Mesothelial cell of epicardium (in vitro differentiated cells): Measurements from ENCODE around the gene ZBED1. TPM values are rescaled to one million over a fixed set of nuclear protein-coding genes. Genes with fewer than 3 reads are reported as not detected.

Experiments
- DNase-seq, 2 experiments: peaks; one replicate each; pipeline ENCODE4 v3.0.0; 2021; ENCODE audit warnings: low spot score in 2 of 2; ENCODE audit not compliant: unreplicated experiment in 2 of 2
- H3K27ac Mint-ChIP-seq: 2 replicates; pipeline ENCODE4 v1.8.0; 2021; ENCODE audit warnings: mixed read lengths
- H3K27me3 Mint-ChIP-seq: 2 replicates; pipeline ENCODE4 v1.8.0; 2021; ENCODE audit warnings: low read depth, mixed read lengths
- H3K36me3 Mint-ChIP-seq: 2 replicates; pipeline ENCODE4 v1.8.0; 2021; ENCODE audit warnings: mixed read lengths
- H3K4me1 Mint-ChIP-seq: 2 replicates; pipeline ENCODE4 v1.8.0; 2021; ENCODE audit warnings: mixed read lengths
- H3K4me3 Mint-ChIP-seq: 2 replicates; pipeline ENCODE4 v1.8.0; 2021; ENCODE audit warnings: mild to moderate bottlenecking, moderate library complexity, mixed read lengths
- H3K9me3 Mint-ChIP-seq: 2 replicates; pipeline ENCODE4 v1.8.0; 2021; ENCODE audit warnings: mixed read lengths
- total RNA-seq: library from RNA; stranded (reverse); gene quantifications from 3 replicates; pipeline ENCODE4 v1.2.1, GENCODE V29; 2021
- TF ChIP-seq, protein P1 (sequence below): fragments of 200-600 bp; sonication (generic); IDR thresholded peaks from one replicate; pipeline ENCODE4 v1.5.0; 2021; ENCODE audit warnings: antibody characterized with exemption; ENCODE audit not compliant: unreplicated experiment

The ZBED1 gene
- total RNA-seq, 1 donor from 2014 or later = 46.3 TPM

DNA sequence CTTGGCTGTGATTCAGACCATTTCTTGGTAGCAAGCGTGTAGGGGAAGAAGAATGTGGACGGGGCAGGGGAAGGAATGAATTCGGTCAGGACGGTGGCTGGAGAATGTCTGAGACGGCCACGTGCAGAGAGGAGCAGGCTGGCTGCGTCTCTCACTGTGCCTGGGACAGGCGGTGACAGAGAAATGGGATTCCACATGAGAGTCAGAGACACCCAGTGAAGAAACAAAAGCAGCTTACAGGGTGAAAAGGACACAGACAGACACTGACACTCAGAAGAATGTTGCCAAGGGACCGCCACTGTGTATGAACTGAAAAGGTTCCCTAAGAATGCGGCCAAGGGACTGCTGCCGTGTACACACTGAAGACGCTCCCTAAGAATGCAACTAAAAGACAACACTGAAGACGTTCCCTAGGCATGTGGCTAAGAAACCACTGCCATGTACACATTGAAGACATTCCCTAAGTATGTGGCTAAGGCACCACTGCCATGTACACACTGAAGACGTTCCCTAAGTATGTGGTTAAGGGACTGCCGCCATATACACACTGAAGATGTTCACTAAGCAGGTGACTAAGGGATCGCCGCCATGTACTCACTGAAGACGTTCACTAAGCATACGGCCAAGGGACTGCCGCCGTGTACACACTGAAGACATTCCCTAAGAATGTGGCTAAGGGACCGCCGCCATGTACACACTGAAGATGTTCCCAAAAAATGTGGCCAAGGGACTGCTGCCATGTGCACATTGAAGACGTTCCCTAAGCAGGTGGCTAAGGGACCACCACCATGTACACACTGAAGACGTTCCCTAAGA is 49.1 kb downstream of the ZBED1 start:
- peaks cover 17% of the 10 kb centered on the region for H3K4me1 Mint-ChIP-seq
- DNase-seq = no peak
- H3K9me3 Mint-ChIP-seq = peaks cover 16% of the 10 kb centered on the region
- no peak overlapping the region for H3K4me3 Mint-ChIP-seq
- no peaks in the 10 kb centered on the region for H3K27me3 Mint-ChIP-seq
- peak overlapping the region; percentile 94 for H3K27ac Mint-ChIP-seq
- H3K36me3 Mint-ChIP-seq = peaks cover 23% of the 10 kb centered on the region
- TF ChIP-seq, protein P1, sequence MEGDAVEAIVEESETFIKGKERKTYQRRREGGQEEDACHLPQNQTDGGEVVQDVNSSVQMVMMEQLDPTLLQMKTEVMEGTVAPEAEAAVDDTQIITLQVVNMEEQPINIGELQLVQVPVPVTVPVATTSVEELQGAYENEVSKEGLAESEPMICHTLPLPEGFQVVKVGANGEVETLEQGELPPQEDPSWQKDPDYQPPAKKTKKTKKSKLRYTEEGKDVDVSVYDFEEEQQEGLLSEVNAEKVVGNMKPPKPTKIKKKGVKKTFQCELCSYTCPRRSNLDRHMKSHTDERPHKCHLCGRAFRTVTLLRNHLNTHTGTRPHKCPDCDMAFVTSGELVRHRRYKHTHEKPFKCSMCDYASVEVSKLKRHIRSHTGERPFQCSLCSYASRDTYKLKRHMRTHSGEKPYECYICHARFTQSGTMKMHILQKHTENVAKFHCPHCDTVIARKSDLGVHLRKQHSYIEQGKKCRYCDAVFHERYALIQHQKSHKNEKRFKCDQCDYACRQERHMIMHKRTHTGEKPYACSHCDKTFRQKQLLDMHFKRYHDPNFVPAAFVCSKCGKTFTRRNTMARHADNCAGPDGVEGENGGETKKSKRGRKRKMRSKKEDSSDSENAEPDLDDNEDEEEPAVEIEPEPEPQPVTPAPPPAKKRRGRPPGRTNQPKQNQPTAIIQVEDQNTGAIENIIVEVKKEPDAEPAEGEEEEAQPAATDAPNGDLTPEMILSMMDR = no peak

DNA sequence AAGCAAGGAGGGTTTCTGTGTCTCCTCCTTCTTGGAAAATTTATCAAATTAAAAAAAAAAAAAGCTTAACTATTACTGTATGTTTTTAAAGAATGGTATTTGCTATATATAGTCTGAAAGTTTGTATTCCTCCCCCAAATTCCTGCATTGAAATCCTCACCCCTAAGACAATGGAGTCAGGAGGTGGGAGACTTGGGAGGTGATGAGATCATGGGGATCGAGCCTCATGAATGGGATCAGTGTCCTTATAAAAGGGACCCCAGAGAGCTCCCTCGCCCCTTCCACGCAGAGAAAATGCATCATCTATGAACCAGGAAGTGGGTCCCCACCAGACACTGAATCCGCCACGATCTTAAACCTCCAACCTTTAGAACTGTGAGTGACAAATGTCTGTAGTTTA is 50.1 kb downstream of the ZBED1 start:
- TF ChIP-seq, protein P1 = no peak
- Mint-ChIP-seq H3K27me3 (no peaks in the 10 kb centered on the region), H3K4me3 (no peak overlapping the region), H3K36me3 (peaks cover 28% of the 10 kb centered on the region), H3K27ac (peak overlapping the region; percentile 72), H3K9me3 (peaks cover 21% of the 10 kb centered on the region), H3K4me1 (peaks cover 17% of the 10 kb centered on the region)
- DNase-seq = no peak

DNA sequence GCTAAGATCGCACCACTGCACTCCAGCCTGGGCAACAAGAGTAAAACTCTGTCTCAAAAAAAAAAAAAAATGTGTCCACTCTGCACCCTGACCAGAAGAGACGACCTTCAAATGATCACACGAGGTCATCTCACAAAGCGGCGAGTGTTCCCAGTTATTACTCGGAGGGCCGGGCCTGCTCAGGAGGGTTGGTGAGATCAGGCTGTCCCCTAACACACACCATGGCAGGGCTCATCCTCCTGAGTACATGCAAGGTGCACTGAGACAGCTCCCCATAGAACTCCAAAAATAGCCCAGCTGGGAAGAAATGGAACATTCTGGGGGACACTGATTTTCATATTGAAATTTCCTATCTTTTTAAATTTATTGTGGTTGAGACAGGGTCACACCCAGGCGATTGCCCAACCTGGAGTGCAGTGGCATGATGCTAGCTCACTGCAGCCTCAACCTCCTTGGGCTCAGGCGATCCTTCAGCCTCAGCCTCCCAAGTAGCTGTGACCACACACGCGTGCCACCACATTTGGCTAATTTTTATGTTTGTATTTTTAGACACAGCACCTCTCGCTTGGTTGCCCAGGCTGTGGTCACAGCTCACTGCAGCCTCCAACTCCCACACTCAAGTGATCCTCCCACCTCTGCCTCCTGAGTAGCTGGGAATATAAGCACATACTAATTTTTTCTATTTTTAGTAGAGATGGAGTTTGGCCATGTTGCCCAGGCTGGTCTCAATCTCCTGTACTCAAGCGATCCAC is 51.5 kb downstream of the ZBED1 start:
- TF ChIP-seq, protein P1 = no peak
- Mint-ChIP-seq H3K4me3 (no peak overlapping the region), H3K36me3 (peaks cover 27% of the 10 kb centered on the region), H3K27me3 (no peaks in the 10 kb centered on the region), H3K9me3 (peaks cover 21% of the 10 kb centered on the region), H3K27ac (peak overlapping the region; percentile 72), H3K4me1 (peaks cover 17% of the 10 kb centered on the region)
- no peak for DNase-seq

GRCh38 chrX:2447484-2447883 is 53.3 kb downstream of the ZBED1 start:
- Mint-ChIP-seq H3K27ac (no peak overlapping the region), H3K27me3 (no peaks in the 10 kb centered on the region), H3K4me3 (no peak overlapping the region), H3K36me3 (peaks cover 24% of the 10 kb centered on the region), H3K4me1 (peaks cover 17% of the 10 kb centered on the region), H3K9me3 (peaks cover 15% of the 10 kb centered on the region)
- no peak for DNase-seq
- TF ChIP-seq, protein P1 = no peak

DNA sequence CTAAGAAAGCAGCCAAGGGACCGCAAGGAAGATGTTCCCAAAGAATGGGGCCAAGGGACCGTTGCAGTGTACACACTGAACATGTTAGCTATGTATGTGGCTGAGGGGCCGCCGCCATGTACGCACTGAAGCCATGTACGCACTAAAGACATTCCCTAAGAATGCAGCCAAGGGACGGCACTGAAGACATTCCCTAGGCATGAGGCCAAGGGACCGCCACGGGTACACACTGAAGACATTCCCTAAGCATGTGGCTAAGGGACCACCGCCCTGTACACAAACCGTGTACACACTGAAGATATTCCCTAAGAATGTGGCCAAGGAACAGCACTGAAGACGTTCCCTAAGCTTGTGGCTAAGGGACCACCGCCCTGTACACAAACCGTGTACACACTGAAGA is 54.0 kb downstream of the ZBED1 start:
- peaks cover 22% of the 10 kb centered on the region for H3K36me3 Mint-ChIP-seq
- H3K4me3 Mint-ChIP-seq = no peak overlapping the region
- H3K9me3 Mint-ChIP-seq = peaks cover 14% of the 10 kb centered on the region
- peaks cover 16% of the 10 kb centered on the region for H3K4me1 Mint-ChIP-seq
- DNase-seq = no peak
- no peaks in the 10 kb centered on the region for H3K27me3 Mint-ChIP-seq
- H3K27ac Mint-ChIP-seq = no peak overlapping the region
- TF ChIP-seq, protein P1 = no peak
